ENCODE data around the gene POLR3A. TPM values are rescaled to one million over a fixed set of nuclear protein-coding genes. Genes with fewer than 3 reads are reported as not detected.
"Not testable (repeated sequence)": the region's sequence is repeated elsewhere in the genome, so short reads cannot be mapped to it uniquely, and the experiment has no call there.

The POLR3A gene
- total RNA-seq, 1 experiment from 2014 or later: 97.2 TPM

DNA sequence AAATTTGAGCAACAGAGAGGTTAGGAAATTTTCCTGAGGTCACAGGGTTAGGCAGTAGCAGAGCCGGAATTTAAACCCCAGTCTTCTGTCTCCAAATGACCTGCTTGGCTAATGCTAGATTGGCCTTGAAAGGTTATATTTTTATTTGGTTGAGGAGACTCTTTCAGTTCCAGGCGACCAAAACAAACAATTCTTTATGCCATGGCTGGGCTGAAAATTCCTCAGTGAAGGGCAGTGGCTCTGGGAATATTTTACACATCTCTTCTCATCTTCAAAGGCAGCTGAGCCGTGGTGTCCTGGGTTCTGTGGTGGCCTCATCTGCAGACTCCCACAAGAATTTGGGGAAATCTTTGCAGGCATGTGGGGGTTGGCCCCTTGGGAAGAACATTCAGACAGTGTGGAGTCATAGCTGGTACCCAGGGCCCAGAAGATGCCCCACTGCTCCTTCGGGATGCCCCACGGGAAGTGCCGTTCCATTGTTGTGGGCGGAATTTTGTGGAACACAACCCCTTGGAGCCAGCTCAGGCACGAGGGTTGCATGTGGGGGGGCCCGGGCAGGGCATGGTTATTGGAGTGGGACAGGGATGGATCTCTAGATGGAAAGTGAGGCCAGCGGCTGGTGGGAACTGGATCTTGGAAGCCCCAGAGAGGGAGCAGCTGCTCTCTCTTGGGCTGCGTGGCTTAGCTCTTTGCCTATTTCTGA lies 37.6 kb upstream of the POLR3A start:
- Histone ChIP-seq H3K36me3 (ENCODE audit: low read depth, low read length) (no peaks in the 10 kb centered on the region), H3K79me2 (ENCODE audit: low read length) (no peaks in the 10 kb centered on the region), H3K4me3 (ENCODE audit: low read length) (no peak overlapping the region), H4K20me1 (ENCODE audit: low read length) (no peaks in the 10 kb centered on the region), H3F3A (ENCODE audit: low read length, unreplicated experiment) (no peaks in the 10 kb centered on the region), H3K9me2 (replicated peaks; ENCODE audit: low read length) (0 out of 2 replicates have a peak, but pooled peaks cover 3% of the 10 kb centered on the region), H3K9me3 (ENCODE audit: low read length) (no peaks in the 10 kb centered on the region), H3K27ac (ENCODE audit: low read length) (no peak overlapping the region), H3K9ac (ENCODE audit: low read length) (no peak overlapping the region), H3K27me3 (ENCODE audit: low read length) (no peaks in the 10 kb centered on the region), H3K4me1 (ENCODE audit: insufficient read depth, low read length) (peaks cover 5% of the 10 kb centered on the region; the same call in 1 of the 2 replicates), H2AFZ (ENCODE audit: low read length) (no peak overlapping the region), H3K4me2 (ENCODE audit: low read length) (no peak overlapping the region)
- ATAC-seq: no peak
- no TSS peak for BruUV-seq (replicated peaks)
- ChIA-PET POLR2A (ENCODE audit: unreplicated experiment) (no interaction called here), CTCF (no interaction called here)
- DNase-seq: no peak
- TF ChIP-seq EZH2phosphoT487 (IDR thresholded peaks at IDR 0.05; ENCODE audit: borderline replicate concordance, low read length) (no peak), EZH2 (IDR thresholded peaks at IDR 0.05; ENCODE audit: low read length, unreplicated experiment) (no peak)
- TF ChIP-seq, protein P1, sequence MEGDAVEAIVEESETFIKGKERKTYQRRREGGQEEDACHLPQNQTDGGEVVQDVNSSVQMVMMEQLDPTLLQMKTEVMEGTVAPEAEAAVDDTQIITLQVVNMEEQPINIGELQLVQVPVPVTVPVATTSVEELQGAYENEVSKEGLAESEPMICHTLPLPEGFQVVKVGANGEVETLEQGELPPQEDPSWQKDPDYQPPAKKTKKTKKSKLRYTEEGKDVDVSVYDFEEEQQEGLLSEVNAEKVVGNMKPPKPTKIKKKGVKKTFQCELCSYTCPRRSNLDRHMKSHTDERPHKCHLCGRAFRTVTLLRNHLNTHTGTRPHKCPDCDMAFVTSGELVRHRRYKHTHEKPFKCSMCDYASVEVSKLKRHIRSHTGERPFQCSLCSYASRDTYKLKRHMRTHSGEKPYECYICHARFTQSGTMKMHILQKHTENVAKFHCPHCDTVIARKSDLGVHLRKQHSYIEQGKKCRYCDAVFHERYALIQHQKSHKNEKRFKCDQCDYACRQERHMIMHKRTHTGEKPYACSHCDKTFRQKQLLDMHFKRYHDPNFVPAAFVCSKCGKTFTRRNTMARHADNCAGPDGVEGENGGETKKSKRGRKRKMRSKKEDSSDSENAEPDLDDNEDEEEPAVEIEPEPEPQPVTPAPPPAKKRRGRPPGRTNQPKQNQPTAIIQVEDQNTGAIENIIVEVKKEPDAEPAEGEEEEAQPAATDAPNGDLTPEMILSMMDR (conservative IDR thresholded peaks at IDR 0.05; ENCODE audit: low read depth, low read length): no peak
- intact Hi-C loops (cut with micrococcal nuclease): no loop called here

- POLR2A ChIA-PET (ENCODE audit: unreplicated experiment): no interaction called here
- Histone ChIP-seq H3K36me3 (ENCODE audit: low read depth, low read length) (no peaks in the 10 kb centered on the region), H3K79me2 (ENCODE audit: low read length) (no peaks in the 10 kb centered on the region), H4K20me1 (ENCODE audit: low read length) (no peaks in the 10 kb centered on the region), H3F3A (ENCODE audit: low read length, unreplicated experiment) (no peaks in the 10 kb centered on the region), H3K9ac (ENCODE audit: low read length) (no peak overlapping the region), H3K27ac (ENCODE audit: low read length) (no peak overlapping the region), H3K4me2 (ENCODE audit: low read length) (no peak overlapping the region), H2AFZ (ENCODE audit: low read length) (no peak overlapping the region), H3K27me3 (ENCODE audit: low read length) (no peaks in the 10 kb centered on the region), H3K4me3 (ENCODE audit: low read length) (no peak overlapping the region), H3K4me1 (ENCODE audit: insufficient read depth, low read length) (peaks cover 5% of the 10 kb centered on the region; the same call in 1 of the 2 replicates), H3K9me3 (ENCODE audit: low read length) (no peaks in the 10 kb centered on the region), H3K9me2 (replicated peaks; ENCODE audit: low read length) (0 out of 2 replicates have a peak, but pooled peaks cover 3% of the 10 kb centered on the region)
- CTCF ChIA-PET: interaction anchor here (0.6 kb wide), 1 partner anchor 16 kb away, joined by 4 read pairs; no protein-coding TSS in a partner anchor
- no peak for TF ChIP-seq EZH2 (IDR thresholded peaks at IDR 0.05; ENCODE audit: low read length, unreplicated experiment)
- TF ChIP-seq, protein P1 (conservative IDR thresholded peaks at IDR 0.05; ENCODE audit: low read depth, low read length): no peak
- intact Hi-C loops (cut with micrococcal nuclease): no loop called here
- BruUV-seq (replicated peaks): no TSS peak
- ATAC-seq (peak; percentile 66), DNase-seq (peak; percentile 73)
Measured at GRCh38 chr10:78066012-78066411, 36.7 kb upstream of the POLR3A start.

DNA sequence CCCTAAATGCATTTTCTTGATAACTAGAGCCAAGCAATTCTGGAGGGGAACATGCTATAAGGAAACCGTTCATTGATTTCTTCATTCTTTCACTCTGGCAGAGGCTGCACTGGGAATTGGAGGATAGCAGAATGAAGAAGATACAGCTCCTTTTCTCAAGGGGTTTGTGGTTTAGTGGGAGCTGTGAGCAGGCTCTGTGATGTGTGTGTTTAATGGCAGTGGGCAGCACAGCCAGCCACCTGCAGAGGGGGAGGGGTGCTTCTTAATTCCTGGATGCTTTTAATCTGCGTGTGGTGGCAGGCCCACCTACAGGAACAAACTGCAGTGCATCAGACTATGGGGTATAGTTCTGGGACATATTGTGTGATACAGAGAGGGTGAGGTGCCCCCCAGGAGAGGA lies 36.3 kb upstream of the POLR3A start:
- peaks cover 5% of the 10 kb centered on the region; the same call in 1 of the 2 replicates for H3K4me1 ChIP-seq (ENCODE audit: insufficient read depth, low read length)
- no peaks in the 10 kb centered on the region for H3K36me3 ChIP-seq (ENCODE audit: low read depth, low read length)
- 0 out of 2 replicates have a peak, but pooled peaks cover 3% of the 10 kb centered on the region for H3K9me2 ChIP-seq (replicated peaks; ENCODE audit: low read length)
- no peak; the same call in 1 of the 2 replicates for ATAC-seq
- ChIA-PET CTCF (interaction anchor here (0.6 kb wide), 1 partner anchor 15 kb away, joined by 4 read pairs; no protein-coding TSS in a partner anchor), POLR2A (ENCODE audit: unreplicated experiment) (no interaction called here)
- no peak overlapping the region for H3K4me3 ChIP-seq (ENCODE audit: low read length)
- no peak overlapping the region for H2AFZ ChIP-seq (ENCODE audit: low read length)
- no peaks in the 10 kb centered on the region for H3K9me3 ChIP-seq (ENCODE audit: low read length)
- no peaks in the 10 kb centered on the region for H4K20me1 ChIP-seq (ENCODE audit: low read length)
- H3K4me2 ChIP-seq (ENCODE audit: low read length): no peak overlapping the region
- intact Hi-C loops (cut with micrococcal nuclease): no loop called here
- TF ChIP-seq EZH2 (IDR thresholded peaks at IDR 0.05; ENCODE audit: low read length, unreplicated experiment) (no peak), EZH2phosphoT487 (IDR thresholded peaks at IDR 0.05; ENCODE audit: borderline replicate concordance, low read length) (no peak)
- TF ChIP-seq, protein P1 (conservative IDR thresholded peaks at IDR 0.05; ENCODE audit: low read depth, low read length): no peak
- H3K9ac ChIP-seq (ENCODE audit: low read length): no peak overlapping the region
- BruUV-seq (replicated peaks): no TSS peak
- no peaks in the 10 kb centered on the region for H3K79me2 ChIP-seq (ENCODE audit: low read length)
- no peaks in the 10 kb centered on the region for H3K27me3 ChIP-seq (ENCODE audit: low read length)
- no peak overlapping the region for H3K27ac ChIP-seq (ENCODE audit: low read length)
- H3F3A ChIP-seq (ENCODE audit: low read length, unreplicated experiment): no peaks in the 10 kb centered on the region
- no peak for DNase-seq

DNA sequence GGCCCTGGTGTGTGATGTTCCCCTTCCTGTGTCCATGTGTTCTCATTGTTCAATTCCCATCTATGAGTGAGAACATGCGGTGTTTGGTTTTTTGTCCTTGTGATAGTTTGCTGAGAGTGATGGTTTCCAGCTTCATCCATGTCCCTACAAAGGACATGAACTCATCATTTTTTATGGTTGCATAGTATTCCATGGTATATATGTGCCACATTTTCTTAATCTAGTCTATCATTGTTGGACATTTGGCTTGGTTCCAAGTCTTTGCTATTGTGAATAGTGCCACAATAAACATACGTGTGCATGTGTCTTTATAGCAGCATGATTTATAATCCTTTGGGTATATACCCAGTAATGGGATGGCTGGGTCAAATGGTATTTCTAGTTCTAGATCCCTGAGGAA lies 35.6 kb upstream of the POLR3A start:
- CTCF ChIA-PET, ATAC-seq: not testable (repeated sequence)

More for the DNA sequence above, 35.6 kb upstream of the POLR3A start:
- H3K27ac ChIP-seq (ENCODE audit: low read length); H2AFZ ChIP-seq (ENCODE audit: low read length); H3K79me2 ChIP-seq (ENCODE audit: low read length); H3K9ac ChIP-seq (ENCODE audit: low read length); intact Hi-C loops (cut with micrococcal nuclease); H4K20me1 ChIP-seq (ENCODE audit: low read length); H3K9me3 ChIP-seq (ENCODE audit: low read length); POLR2A ChIA-PET (ENCODE audit: unreplicated experiment); H3K4me2 ChIP-seq (ENCODE audit: low read length); BruUV-seq (replicated peaks); DNase-seq; H3K4me3 ChIP-seq (ENCODE audit: low read length); H3K9me2 ChIP-seq (replicated peaks; ENCODE audit: low read length); H3F3A ChIP-seq (ENCODE audit: low read length, unreplicated experiment); H3K4me1 ChIP-seq (ENCODE audit: insufficient read depth, low read length); H3K36me3 ChIP-seq (ENCODE audit: low read depth, low read length); H3K27me3 ChIP-seq (ENCODE audit: low read length): not testable (repeated sequence)

Data from PC-3 (cell line).